Measurements from ENCODE around the gene THAP8.

GRCh38 chr19:36049080-36049698 lies 4.9 kb downstream of the THAP8 start:
- TF ChIP-seq ZNF24 (IDR thresholded peaks at IDR 0.05) (no peak), CTCF (IDR thresholded peaks at IDR 0.05 in 2 of 3, conservative IDR thresholded peaks at IDR 0.05 in 1 of 3; ENCODE audit: control insufficient read depth in 2 of 3, extremely low read depth in 1 of 3, insufficient read depth in 1 of 3, low read depth in 3 of 3, low read length in 3 of 3) (no peak), ZNF384 (IDR thresholded peaks at IDR 0.05; ENCODE audit: borderline replicate concordance, low read depth, low read length) (no peak), CBX5 (IDR thresholded peaks at IDR 0.05; ENCODE audit: low read depth) (no peak), POLR2AphosphoS5 (IDR thresholded peaks at IDR 0.05; ENCODE audit: low read length) (no peak)
